ENCODE results near the gene PHF12. TPM values are rescaled to one million over a fixed set of nuclear protein-coding genes. Genes with fewer than 3 reads are reported as not detected.
"Not testable (repeated sequence)": the region's sequence is repeated elsewhere in the genome, so short reads cannot be mapped to it uniquely, and the experiment has no call there.

The PHF12 gene
- total RNA-seq, 2 experiments from 2014 or later: 45.7 to 52.6 TPM

DNA sequence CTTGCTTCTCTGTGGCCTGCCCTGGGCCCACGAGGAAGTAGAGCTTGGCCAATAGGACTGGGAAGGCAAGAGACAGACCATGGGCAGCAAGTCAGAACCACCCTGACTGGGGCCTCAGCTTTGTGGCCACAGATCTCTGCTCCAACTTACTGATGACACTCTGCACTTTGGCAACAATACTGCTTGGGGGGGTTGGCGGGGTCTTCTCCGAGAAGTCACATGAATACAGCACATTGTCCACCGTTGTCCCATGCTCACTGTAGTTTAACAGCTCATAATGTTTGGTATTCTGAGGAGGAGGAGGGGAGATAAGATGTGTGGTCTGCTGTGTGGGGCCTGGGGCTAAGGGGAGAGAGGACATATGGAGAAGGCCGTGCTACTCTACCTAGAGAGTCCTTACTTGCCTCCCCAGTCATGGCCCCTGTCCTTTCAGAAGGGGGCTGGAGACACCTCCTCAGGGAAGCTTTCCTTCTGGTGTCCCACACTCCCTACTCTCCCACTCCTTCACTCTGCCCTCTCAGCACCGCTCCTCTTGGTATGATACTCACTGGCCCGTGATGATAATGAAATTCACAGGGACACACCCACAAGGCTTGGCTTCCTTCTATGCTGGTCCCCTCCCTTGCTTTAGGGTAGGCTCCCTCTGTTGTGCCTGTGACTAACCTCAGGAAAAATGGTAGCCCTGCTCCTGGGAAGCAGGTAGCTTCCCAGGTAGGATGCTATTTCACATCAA is 44.4 kb downstream of the PHF12 start:
- TF ChIP-seq CTCF (IDR thresholded peaks at IDR 0.05): no peak
- Mint-ChIP-seq H3K4me1 (ENCODE audit: low read depth) (peaks cover 5% of the 10 kb centered on the region), H3K27me3 (no peaks in the 10 kb centered on the region), H3K9me3 (no peaks in the 10 kb centered on the region), H3K36me3 (ENCODE audit: low read depth) (peaks cover 30% of the 10 kb centered on the region), H3K27ac (peak overlapping the region; percentile 47), H3K4me3 (no peak overlapping the region)
- CTCF ChIA-PET: interaction anchor here (0.9 to 5.2 kb wide), 7 partner anchors 10 to 156 kb away, joined by 3 to 32 read pairs (median 7); no protein-coding TSS in a partner anchor
- DNase-seq: no peak
- POLR2A ChIA-PET: interaction anchor here (0.9 to 1.4 kb wide), 3 partner anchors 9 to 64 kb away, joined by 3 to 5 read pairs (median 3); partner anchors contain the start of gene FLOT2
- ATAC-seq: no peak
- intact Hi-C loops (cut with micrococcal nuclease): no loop called here

DNA sequence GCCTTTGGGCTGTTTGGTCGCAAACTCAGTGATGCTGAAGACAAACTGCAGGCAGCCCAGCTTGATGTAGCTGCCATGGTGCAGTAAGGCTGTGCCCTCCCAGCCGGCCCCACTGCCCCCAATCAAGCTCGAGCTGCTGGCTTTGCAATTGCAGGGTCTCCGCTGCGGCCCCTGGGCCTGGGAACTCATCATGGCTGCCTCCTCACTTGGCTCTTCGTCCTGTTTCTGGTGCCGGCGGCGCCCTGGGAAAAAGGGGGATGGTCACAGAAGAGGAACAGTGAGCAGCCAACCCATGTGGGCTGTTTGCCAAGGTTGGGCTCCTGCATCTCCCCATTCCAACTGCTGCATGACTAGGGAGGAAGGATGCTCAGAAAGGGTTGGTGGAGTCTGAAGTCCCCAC is 45.0 kb downstream of the PHF12 start:
- peaks cover 33% of the 10 kb centered on the region for H3K36me3 Mint-ChIP-seq (ENCODE audit: low read depth)
- no peaks in the 10 kb centered on the region for H3K27me3 Mint-ChIP-seq
- ChIA-PET CTCF (interaction anchor here (0.9 to 5.2 kb wide), 5 partner anchors 10 to 142 kb away, joined by 3 to 32 read pairs (median 25); no protein-coding TSS in a partner anchor), POLR2A (interaction anchor here (0.9 to 1.4 kb wide), 2 partner anchors 9 to 63 kb away, joined by 3 to 5 read pairs; partner anchors contain the start of gene FLOT2)
- peaks cover 10% of the 10 kb centered on the region for H3K4me1 Mint-ChIP-seq (ENCODE audit: low read depth)
- H3K9me3 Mint-ChIP-seq: no peaks in the 10 kb centered on the region
- no peak for DNase-seq
- intact Hi-C loops (cut with micrococcal nuclease): no loop called here
- H3K27ac Mint-ChIP-seq: no peak overlapping the region
- ATAC-seq: no peak
- TF ChIP-seq CTCF (IDR thresholded peaks at IDR 0.05): no peak
- H3K4me3 Mint-ChIP-seq: no peak overlapping the region

DNA sequence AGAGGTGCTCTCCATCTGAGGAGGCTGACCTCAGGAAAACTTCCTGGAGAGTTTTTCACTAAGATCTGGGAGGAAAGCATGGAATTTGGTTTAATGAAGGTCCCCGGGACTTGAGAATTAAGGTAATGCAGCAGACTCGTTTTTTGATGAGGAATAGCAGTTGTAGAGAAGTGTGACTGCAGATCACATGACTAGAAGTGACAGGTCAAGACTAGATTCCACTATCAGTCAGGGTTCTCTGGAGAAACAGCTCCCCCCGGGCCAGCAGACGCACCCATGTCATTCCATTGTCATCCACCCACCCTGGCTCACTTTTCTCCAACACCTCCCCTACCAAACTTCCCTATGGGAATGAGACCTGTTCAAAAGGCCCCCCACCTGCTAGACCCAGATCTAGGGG is 46.5 kb downstream of the PHF12 start:
- TF ChIP-seq CTCF (IDR thresholded peaks at IDR 0.05): no peak
- no peaks in the 10 kb centered on the region for H3K9me3 Mint-ChIP-seq
- H3K4me3 Mint-ChIP-seq: no peak overlapping the region
- intact Hi-C loops (cut with micrococcal nuclease): loop anchor here (5.0 kb wide), 3 partner anchors 43 to 177 kb away; partner anchors contain the start of genes NEK8 and TLCD1
- peaks cover 20% of the 10 kb centered on the region for H3K4me1 Mint-ChIP-seq (ENCODE audit: low read depth)
- POLR2A ChIA-PET: interaction anchor here (0.7 to 1.5 kb wide), 2 partner anchors 11 to 44 kb away, joined by 4 to 6 read pairs; no protein-coding TSS in a partner anchor
- no peaks in the 10 kb centered on the region for H3K27me3 Mint-ChIP-seq
- H3K27ac Mint-ChIP-seq: no peak overlapping the region
- CTCF ChIA-PET: interaction anchor here (3.6 to 9.3 kb wide), 2 partner anchors 12 to 56 kb away, joined by 25 to 61 read pairs; no protein-coding TSS in a partner anchor
- DNase-seq (no peak), ATAC-seq (no peak)
- H3K36me3 Mint-ChIP-seq (ENCODE audit: low read depth): peaks cover 27% of the 10 kb centered on the region

DNA sequence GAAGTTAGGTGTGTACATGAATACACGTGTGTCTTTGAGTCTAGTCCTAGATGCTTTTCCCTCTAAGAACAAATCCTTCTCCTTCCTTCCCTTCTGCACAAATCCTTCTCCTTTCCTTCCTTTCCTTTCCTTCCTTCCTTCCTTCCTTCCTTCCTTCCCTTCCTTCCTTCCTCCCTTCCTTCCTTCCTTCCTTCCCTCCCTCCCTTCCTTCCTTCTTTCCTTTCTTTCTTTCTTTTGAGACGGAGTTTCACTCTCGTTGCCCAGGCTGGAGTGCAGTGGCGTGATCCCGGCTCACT is 47.8 kb downstream of the PHF12 start:
- POLR2A ChIA-PET: interaction anchor here (1.5 to 2.6 kb wide), 2 partner anchors 8 to 13 kb away, joined by 6 read pairs; no protein-coding TSS in a partner anchor
- DNase-seq, H3K27me3 Mint-ChIP-seq, ATAC-seq, H3K9me3 Mint-ChIP-seq: not testable (repeated sequence)
- CTCF ChIA-PET: interaction anchor here (0.5 to 9.3 kb wide), 17 partner anchors 8 to 177 kb away, joined by 3 to 61 read pairs (median 5); partner anchors contain the start of gene TLCD1
- peak overlapping the region; percentile 88 for H3K4me3 Mint-ChIP-seq
- intact Hi-C loops (cut with micrococcal nuclease): loop anchor here (5.0 kb wide), 3 partner anchors 44 to 176 kb away; partner anchors contain the start of genes NEK8 and TLCD1
- H3K4me1 Mint-ChIP-seq (ENCODE audit: low read depth): peaks cover 26% of the 10 kb centered on the region
- peak overlapping the region; percentile 5 for H3K27ac Mint-ChIP-seq
- H3K36me3 Mint-ChIP-seq (ENCODE audit: low read depth): peaks cover 33% of the 10 kb centered on the region

- intact Hi-C loops (cut with micrococcal nuclease): loop anchor here (5.0 kb wide), 3 partner anchors 44 to 176 kb away; partner anchors contain the start of genes NEK8 and TLCD1
- Mint-ChIP-seq H3K9me3 (no peaks in the 10 kb centered on the region), H3K36me3 (ENCODE audit: low read depth) (peaks cover 36% of the 10 kb centered on the region), H3K4me1 (ENCODE audit: low read depth) (peaks cover 31% of the 10 kb centered on the region), H3K27ac (peak within 1 kb of the TSS; percentile 86), H3K27me3 (no peaks in the 10 kb centered on the region), H3K4me3 (peak within 1 kb of the TSS; percentile 88)
- peak; percentile 100 for TF ChIP-seq CTCF (IDR thresholded peaks at IDR 0.05)
- ChIA-PET CTCF (interaction anchor here (0.5 to 9.3 kb wide), 30 partner anchors 8 to 256 kb away, joined by 3 to 61 read pairs (median 4); partner anchors contain the start of genes PHF12 and TLCD1), POLR2A (interaction anchor here (0.7 to 2.6 kb wide), 12 partner anchors 9 to 178 kb away, joined by 3 to 13 read pairs (median 6); partner anchors contain the start of gene NEK8)
- peak; percentile 95 for ATAC-seq
- DNase-seq: peak; percentile 93
Observed at GRCh38 chr17:28902819-28903545, 48.3 kb downstream of the PHF12 start, which contains the start of gene DHRS13. Gene DHRS13 (minus strand): TSS chr17:28903079. CDS start chr17:28902944, 135 bp downstream.
